Activated T-helper 1 cell treated with anti-CD3 and anti-CD28 coated beads, Interleukin-12 subunit alpha, Interleukin-12 subunit beta, Interleukin-2, Interleukin-4 antibody, amounts not matched to agents 30 ng/mL and 10 ng/mL and 1 ng/mL, durations not matched to agents 14 hours and 24 hours and 36 hours (primary cell): ENCODE results near the gene SERINC3. TPM values are rescaled to one million over a fixed set of nuclear protein-coding genes. Genes with fewer than 3 reads are reported as not detected.

Experiments
- DNase-seq: peaks from one replicate; pipeline ENCODE4 v3.0.0; 2021; ENCODE audit warnings: low spot score
- H3K27ac Mint-ChIP-seq: one replicate; pipeline ENCODE4 v1.8.0; 2021; ENCODE audit warnings: mild to moderate bottlenecking, mixed read lengths
- H3K27me3 Mint-ChIP-seq: one replicate; pipeline ENCODE4 v1.8.0; 2022; ENCODE audit warnings: mild to moderate bottlenecking, moderate library complexity, mixed read lengths; ENCODE audit not compliant: insufficient read depth
- H3K36me3 Mint-ChIP-seq: one replicate; pipeline ENCODE4 v1.8.0; 2021; ENCODE audit warnings: low read depth, mixed read lengths
- H3K4me1 Mint-ChIP-seq: one replicate; pipeline ENCODE4 v1.8.0; 2021; ENCODE audit warnings: low read depth, mixed read lengths
- H3K4me3 Mint-ChIP-seq: one replicate; pipeline ENCODE4 v1.8.0; 2021; ENCODE audit warnings: mild to moderate bottlenecking, moderate library complexity, mixed read lengths
- H3K9me3 Mint-ChIP-seq: one replicate; pipeline ENCODE4 v1.8.0; 2021; ENCODE audit warnings: mixed read lengths
- intact Hi-C: fragments of 100-400 bp; cut with micrococcal nuclease; formaldehyde crosslinking; loops from one replicate; pipeline ENCODE4 v1.15.1; 2024
- total RNA-seq: library from RNA; stranded (reverse); gene quantifications from 2 replicates; pipeline ENCODE4 v1.2.3, GENCODE V29; 2022

The SERINC3 gene
- total RNA-seq, 1 donor from 2014 or later, result 51.3 TPM

DNA sequence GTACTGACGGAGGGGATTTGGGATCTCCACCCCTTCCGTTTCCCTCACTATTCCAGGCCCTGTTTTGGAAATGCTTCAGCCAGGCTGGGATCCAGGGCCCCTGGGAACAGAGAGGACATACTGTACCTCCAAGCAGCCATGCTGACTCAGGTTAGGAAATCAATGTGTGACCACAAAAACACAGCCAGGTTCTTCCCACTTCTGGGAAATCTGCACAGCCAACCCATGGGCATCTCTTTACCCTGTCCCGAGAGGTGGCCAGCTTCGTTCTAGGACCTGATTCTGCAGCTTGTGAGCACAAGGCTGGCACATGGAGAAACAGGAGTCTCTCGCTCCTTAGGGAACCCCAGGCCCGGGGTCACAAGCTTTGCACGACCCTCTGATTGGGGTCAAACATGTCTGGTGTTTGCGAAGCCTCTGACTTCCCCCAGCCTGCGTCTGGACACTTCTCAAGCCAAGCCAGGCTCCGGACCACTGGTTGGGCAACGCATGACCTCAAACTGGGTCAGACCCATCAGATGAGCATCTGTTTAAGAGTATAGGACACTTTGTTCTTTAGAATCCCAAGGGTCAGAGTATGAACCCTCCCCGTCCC is 54.5 kb downstream of the SERINC3 start:
- intact Hi-C loops, result no loop called here
- no peaks in the 10 kb centered on the region for H3K4me1 Mint-ChIP-seq
- no peak for DNase-seq
- no peaks in the 10 kb centered on the region for H3K9me3 Mint-ChIP-seq
- no peaks in the 10 kb centered on the region for H3K36me3 Mint-ChIP-seq
- no peak overlapping the region for H3K27ac Mint-ChIP-seq
- H3K27me3 Mint-ChIP-seq, result peaks cover 4% of the 10 kb centered on the region
- H3K4me3 Mint-ChIP-seq, result no peak overlapping the region

DNA sequence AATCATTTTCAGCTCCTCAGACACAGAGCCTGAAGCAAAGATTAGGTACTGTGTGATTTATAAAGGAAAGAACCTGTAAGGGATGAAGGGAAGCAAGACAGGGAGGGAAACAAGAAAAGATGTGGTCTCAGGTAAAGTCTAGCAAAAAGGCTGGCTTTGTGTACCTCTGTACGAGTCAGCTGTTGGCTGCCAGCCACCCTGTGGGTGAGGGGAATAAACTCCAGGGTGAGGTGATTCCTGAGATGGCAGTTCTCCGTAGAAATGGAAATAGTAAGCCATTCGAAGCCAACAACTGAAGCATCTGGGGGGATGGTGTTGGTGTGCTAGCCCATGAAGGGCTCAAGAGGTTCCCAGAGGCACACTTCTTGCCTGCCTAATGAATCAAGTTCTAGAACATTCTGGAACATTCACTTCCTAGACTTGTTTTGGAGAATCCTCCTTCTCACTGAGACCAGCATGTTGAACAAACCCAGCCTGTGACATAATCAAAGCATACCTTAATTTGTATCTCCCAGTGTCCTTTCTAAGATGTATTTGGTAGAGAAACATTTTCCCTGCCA is 56.8 kb downstream of the SERINC3 start:
- H3K27ac Mint-ChIP-seq, result no peak overlapping the region
- no peaks in the 10 kb centered on the region for H3K36me3 Mint-ChIP-seq
- no peaks in the 10 kb centered on the region for H3K4me1 Mint-ChIP-seq
- peaks cover 2% of the 10 kb centered on the region for H3K27me3 Mint-ChIP-seq
- no peaks in the 10 kb centered on the region for H3K9me3 Mint-ChIP-seq
- DNase-seq, result no peak
- H3K4me3 Mint-ChIP-seq, result no peak overlapping the region
- intact Hi-C loops, result no loop called here

DNA sequence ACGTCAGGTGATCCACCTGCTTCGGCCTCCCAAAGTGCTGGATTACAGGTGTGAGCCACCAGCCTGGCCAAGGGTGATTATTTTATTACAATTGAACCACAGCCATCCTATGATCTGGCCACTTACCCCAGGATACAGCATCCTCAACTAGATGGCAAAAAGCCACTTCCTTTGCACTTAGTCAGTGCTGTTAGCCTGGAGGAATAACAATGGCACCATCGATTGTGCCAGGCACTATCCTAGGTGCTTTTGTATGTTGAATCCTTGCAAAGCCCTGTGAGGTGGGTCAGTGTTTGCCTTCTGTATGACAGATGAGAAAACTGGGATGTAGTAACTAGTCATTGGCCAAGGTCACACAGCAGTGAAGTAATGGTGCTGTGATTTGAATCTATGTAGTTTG is 57.4 kb downstream of the SERINC3 start:
- intact Hi-C loops, result no loop called here

DNA sequence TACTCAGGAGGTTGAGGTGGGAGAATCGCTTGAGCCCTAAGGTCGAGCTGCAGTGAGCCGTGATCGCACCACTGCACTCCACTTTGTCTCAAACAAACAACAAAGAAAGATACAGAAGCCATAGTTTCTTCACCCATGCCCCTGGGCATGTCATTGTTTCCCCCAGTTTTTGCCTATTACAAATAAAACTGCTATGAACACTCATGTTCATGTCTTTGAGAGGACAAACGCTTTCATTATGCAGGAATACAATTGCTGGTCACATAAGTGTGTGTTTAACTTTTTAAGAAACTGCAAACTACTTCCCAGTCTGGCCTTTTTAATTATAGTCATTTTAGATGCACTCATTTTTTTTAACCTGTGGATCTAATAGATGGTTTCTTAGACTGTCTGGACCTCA is 58.4 kb downstream of the SERINC3 start:
- Mint-ChIP-seq H3K36me3 (no peaks in the 10 kb centered on the region), H3K4me1 (no peaks in the 10 kb centered on the region), H3K27me3 (peaks cover 2% of the 10 kb centered on the region), H3K9me3 (no peaks in the 10 kb centered on the region), H3K4me3 (no peak overlapping the region), H3K27ac (no peak overlapping the region)
- no peak for DNase-seq
- intact Hi-C loops, result no loop called here

More for the DNA sequence above, 57.4 kb downstream of the SERINC3 start:
- Mint-ChIP-seq H3K4me3 (no peak overlapping the region), H3K27me3 (peaks cover 2% of the 10 kb centered on the region), H3K9me3 (no peaks in the 10 kb centered on the region), H3K4me1 (no peaks in the 10 kb centered on the region), H3K27ac (no peak overlapping the region), H3K36me3 (no peaks in the 10 kb centered on the region)
- DNase-seq, result no peak

DNA sequence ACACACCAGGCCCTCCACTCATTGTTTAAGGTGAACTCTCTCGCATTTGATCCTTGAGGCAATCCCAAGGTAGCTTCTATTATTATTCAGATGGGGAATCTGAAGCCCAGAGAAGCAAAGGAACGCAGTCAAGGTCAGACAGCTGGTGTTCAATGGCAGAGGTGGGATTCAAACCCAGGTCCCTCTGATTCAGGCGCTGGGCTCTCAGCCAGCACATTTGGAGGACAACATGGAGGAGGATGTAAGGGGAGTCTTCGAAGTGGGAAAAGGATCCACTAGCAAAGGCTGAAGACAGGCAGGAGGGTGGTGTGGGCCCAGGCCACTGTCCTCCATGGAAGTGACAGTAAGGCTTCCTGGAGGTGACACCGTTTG is 60.1 kb downstream of the SERINC3 start:
- no peaks in the 10 kb centered on the region for H3K36me3 Mint-ChIP-seq
- H3K27ac Mint-ChIP-seq, result no peak overlapping the region
- H3K9me3 Mint-ChIP-seq, result no peaks in the 10 kb centered on the region
- no peaks in the 10 kb centered on the region for H3K4me1 Mint-ChIP-seq
- no peak overlapping the region for H3K4me3 Mint-ChIP-seq
- peaks cover 2% of the 10 kb centered on the region for H3K27me3 Mint-ChIP-seq
- DNase-seq, result no peak
- intact Hi-C loops, result loop anchor here (1.0 kb wide), 1 partner anchor 73 kb away; no protein-coding TSS in a partner anchor

DNA sequence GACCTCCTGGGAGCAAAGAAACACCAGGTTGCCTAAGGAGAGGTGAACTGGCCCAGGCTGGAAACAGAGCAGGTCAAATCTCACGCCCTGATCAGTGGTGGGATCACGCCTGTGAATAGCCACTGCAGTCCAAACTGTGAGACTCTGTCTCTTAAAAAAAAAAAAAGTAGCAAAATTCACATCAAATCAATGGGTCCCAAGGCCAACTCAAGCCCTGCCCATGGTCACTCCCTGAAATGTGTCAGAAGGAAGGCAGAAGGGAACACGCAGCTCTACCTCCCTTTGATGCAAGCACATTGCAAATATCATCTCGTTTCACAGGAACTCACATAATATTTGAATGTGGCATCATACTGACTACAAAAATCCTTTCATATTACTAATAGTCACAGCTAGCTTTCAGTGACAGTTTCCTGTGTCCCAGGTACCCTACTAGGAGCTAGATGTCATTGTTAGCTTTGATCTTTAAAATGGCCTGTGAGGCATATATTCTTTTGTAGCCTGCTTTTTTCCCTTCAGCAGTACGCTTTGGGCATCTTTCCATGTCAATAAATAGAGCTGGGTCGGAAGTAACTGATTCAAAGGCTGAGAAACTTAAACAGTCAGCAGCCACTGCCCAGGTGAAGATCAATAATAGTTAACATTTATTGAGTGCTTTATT is 60.6 kb downstream of the SERINC3 start:
- H3K27ac Mint-ChIP-seq, result no peak overlapping the region
- no peaks in the 10 kb centered on the region for H3K9me3 Mint-ChIP-seq
- H3K36me3 Mint-ChIP-seq, result no peaks in the 10 kb centered on the region
- peaks cover 2% of the 10 kb centered on the region for H3K27me3 Mint-ChIP-seq
- no peaks in the 10 kb centered on the region for H3K4me1 Mint-ChIP-seq
- intact Hi-C loops, result loop anchor here (1.0 kb wide), 1 partner anchor 73 kb away; no protein-coding TSS in a partner anchor
- H3K4me3 Mint-ChIP-seq, result no peak overlapping the region
- no peak for DNase-seq

DNA sequence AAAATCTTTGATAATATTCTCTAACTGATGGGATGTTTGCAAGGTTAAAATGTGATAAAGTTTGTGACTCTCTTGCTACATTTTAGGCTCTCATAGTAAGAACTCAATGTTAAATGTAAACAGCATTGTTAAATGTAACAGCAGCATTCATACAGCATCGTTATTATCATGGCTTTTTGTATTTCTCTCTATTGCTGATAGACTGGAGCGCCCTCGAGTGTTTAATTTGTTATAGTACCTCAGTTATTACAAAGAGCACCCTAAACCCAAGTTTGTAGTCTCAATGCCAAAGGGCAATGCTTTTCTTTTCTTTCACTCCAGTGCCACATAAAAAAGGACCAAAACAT is 61.1 kb downstream of the SERINC3 start:
- H3K4me1 Mint-ChIP-seq, result no peaks in the 10 kb centered on the region
- H3K4me3 Mint-ChIP-seq, result no peak overlapping the region
- intact Hi-C loops, result loop anchor here (1.0 kb wide), 1 partner anchor 72 kb away; no protein-coding TSS in a partner anchor
- no peak for DNase-seq
- no peak overlapping the region for H3K27ac Mint-ChIP-seq
- peaks cover 2% of the 10 kb centered on the region for H3K27me3 Mint-ChIP-seq
- H3K9me3 Mint-ChIP-seq, result no peaks in the 10 kb centered on the region
- no peaks in the 10 kb centered on the region for H3K36me3 Mint-ChIP-seq

DNA sequence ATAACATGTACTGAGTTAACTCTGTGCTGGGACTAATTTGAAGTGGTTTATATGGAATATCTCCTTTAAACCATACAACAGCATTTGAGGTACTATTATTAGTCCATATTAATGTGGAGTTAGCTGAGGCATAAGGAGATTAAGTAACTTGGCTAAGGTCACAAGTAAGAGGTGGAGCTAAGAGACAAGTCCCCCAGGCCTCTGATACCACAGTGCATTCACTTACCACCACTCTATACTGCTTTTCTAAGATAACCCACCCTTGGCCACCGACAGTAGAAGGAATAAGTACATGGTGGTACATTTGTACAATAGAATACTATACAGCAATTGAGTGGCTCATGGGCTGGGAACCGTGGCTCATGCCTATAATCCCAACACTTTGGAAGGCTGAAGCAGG is 62.6 kb downstream of the SERINC3 start:
- no peaks in the 10 kb centered on the region for H3K36me3 Mint-ChIP-seq
- H3K4me1 Mint-ChIP-seq, result no peaks in the 10 kb centered on the region
- intact Hi-C loops, result no loop called here
- no peaks in the 10 kb centered on the region for H3K9me3 Mint-ChIP-seq
- H3K27me3 Mint-ChIP-seq, result peaks cover 2% of the 10 kb centered on the region
- no peak overlapping the region for H3K4me3 Mint-ChIP-seq
- DNase-seq, result no peak
- H3K27ac Mint-ChIP-seq, result no peak overlapping the region

DNA sequence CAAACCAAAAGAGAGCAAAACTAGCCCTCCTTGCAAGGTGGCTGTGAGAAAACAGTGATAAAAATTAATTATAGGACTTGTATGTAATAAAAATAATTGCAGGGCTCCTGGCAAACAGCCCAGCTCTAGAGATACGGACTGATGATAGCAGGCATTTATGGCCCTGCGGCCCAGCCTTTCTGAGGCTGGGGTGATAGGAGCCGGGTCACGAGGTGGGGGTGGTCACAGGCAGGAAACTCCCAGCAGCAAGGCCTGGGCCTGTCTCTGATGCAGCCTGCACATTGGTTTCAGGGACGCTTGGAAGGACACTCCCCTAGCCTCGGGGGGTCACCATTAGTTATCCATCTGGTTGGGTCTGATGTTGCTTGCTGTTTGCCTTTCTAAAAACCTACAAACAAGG is 64.9 kb downstream of the SERINC3 start:
- Mint-ChIP-seq H3K27ac (no peak overlapping the region), H3K4me3 (no peak overlapping the region), H3K4me1 (no peaks in the 10 kb centered on the region), H3K9me3 (no peaks in the 10 kb centered on the region), H3K36me3 (no peaks in the 10 kb centered on the region), H3K27me3 (no peaks in the 10 kb centered on the region)
- intact Hi-C loops, result no loop called here
- no peak for DNase-seq

DNA sequence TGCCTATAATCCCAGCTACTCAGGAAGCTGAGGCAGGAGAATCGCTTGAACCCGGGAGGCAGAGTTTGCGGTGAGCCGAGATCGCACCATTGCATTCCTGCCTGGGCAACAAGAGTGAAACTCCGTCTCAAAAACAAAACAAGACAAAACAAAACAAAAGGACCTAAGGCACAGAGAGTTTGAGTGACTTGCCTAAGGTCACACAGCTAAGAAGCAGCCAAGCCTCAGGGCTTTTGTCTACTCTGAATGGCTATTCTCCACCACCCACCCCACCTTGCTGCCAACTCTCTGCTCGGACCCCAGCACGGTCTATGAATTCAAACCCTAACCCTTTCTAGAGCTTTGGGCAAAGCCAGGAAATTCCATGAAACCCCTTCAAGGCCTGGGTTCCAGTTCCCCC is 65.3 kb downstream of the SERINC3 start:
- no peak overlapping the region for H3K27ac Mint-ChIP-seq
- no peaks in the 10 kb centered on the region for H3K9me3 Mint-ChIP-seq
- no peak for DNase-seq
- H3K36me3 Mint-ChIP-seq, result no peaks in the 10 kb centered on the region
- no peaks in the 10 kb centered on the region for H3K4me1 Mint-ChIP-seq
- no peak overlapping the region for H3K4me3 Mint-ChIP-seq
- no peaks in the 10 kb centered on the region for H3K27me3 Mint-ChIP-seq
- intact Hi-C loops, result no loop called here

DNA sequence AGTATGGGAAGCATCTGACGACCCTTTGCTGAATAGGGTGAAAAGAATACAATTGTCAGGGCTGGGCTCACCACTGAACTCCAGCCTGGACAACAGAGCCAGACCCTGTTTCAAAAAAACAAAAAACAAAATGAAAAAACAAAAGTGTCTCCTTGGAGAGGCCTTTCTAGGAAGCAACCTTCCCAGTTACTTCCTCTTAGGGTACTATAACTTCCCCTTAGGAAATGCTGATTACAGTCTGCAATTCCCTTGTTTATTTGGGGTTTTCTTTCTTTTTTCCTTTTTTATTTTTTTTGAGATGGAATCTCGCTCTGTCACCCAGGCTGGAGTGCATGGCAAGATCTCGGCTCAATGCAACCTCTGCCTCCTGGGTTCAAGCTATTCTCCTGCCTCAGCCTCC is 66.7 kb downstream of the SERINC3 start:
- H3K4me1 Mint-ChIP-seq, result no peaks in the 10 kb centered on the region
- intact Hi-C loops, result no loop called here
- no peaks in the 10 kb centered on the region for H3K27me3 Mint-ChIP-seq

DNA sequence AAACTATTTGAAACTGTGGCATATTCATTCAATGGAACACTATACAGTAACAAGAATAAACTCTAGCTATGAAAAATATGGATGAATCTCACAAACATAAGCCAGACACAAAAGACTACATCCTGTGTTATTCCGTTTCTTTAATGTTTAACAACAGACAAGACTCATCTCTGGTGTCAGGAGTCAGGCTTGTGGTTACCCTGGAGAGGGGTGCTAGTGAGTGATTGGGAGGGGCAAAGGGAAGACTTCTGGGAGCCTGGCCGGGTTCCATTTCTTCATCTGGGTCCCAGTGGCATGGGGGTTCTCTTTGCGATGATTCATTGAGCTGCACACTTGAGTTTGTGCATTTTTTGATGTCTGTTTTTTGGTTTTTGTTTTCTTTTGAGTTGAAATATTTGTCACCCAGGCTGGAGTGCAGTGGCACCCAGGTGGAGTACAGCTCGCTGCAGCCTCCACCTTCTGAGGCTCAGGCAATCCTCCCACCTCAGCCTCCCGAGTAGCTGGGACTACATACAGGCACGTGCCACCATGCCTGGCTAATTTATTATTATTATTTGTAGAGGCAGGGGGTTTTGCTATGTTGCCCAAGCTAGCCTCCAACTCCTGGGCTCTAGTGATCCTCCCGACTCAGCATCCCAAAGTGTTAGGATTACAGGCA is 67.4 kb downstream of the SERINC3 start:
- Mint-ChIP-seq H3K4me3 (no peak overlapping the region), H3K9me3 (no peaks in the 10 kb centered on the region), H3K4me1 (no peaks in the 10 kb centered on the region), H3K27ac (no peak overlapping the region), H3K27me3 (no peaks in the 10 kb centered on the region), H3K36me3 (no peaks in the 10 kb centered on the region)
- no peak for DNase-seq
- intact Hi-C loops, result no loop called here

More for the DNA sequence above, 66.7 kb downstream of the SERINC3 start:
- Mint-ChIP-seq H3K36me3 (no peaks in the 10 kb centered on the region), H3K4me3 (no peak overlapping the region), H3K9me3 (no peaks in the 10 kb centered on the region), H3K27ac (no peak overlapping the region)
- no peak for DNase-seq

DNA sequence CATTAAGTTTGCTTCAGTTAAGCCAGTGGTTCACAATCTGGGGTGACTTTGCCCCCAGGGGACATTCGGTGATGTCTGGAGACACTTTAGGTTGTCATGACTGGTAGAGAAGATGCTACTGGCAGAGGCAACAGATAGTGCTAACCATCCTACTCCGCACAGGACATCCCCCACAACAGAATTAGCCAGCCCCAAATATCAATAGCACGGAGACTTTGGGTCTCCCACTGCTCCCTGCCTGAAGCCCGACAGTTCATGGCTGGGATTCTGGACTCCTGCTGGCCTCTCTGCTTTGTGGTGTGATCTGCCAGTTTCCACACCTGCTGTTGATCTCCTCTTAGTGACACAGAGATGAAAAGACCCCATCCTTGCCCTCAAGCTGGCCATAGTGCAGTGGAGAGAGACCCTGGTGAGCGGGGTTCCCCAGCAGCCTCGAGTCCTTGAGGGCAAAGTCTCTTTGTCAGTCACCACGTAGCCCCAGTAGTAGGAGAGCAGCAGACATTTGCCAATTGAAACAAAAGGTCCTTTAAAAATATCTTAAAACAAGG is 70.9 kb downstream of the SERINC3 start:
- no peaks in the 10 kb centered on the region for H3K9me3 Mint-ChIP-seq
- no peak overlapping the region for H3K4me3 Mint-ChIP-seq
- H3K27me3 Mint-ChIP-seq, result peaks cover 2% of the 10 kb centered on the region
- H3K27ac Mint-ChIP-seq, result no peak overlapping the region
- intact Hi-C loops, result no loop called here
- H3K36me3 Mint-ChIP-seq, result no peaks in the 10 kb centered on the region
- H3K4me1 Mint-ChIP-seq, result no peaks in the 10 kb centered on the region
- DNase-seq, result no peak
